GM23248 (cell line): Measurements from ENCODE around the gene PSMD6.

Experiments
- EZH2 ChIP-seq: fragments of 200-600 bp; sonication (generic); IDR thresholded peaks from 2 replicates; pipeline ENCODE4 v1.6.1; 2018; ENCODE audit warnings: antibody characterized with exemption, mild to moderate bottlenecking; ENCODE audit not compliant: insufficient read depth, poor library complexity, severe bottlenecking
- EZH2phosphoT487 ChIP-seq: fragments of 200-600 bp; sonication (generic); IDR thresholded peaks from 2 replicates; pipeline ENCODE4 v1.6.1; 2018; ENCODE audit warnings: antibody characterized with exemption, moderate library complexity, mild to moderate bottlenecking, low read depth; ENCODE audit not compliant: insufficient read depth

GRCh38 chr3:63993653-63994079 lies 29.6 kb downstream of the PSMD6 start:
- TF ChIP-seq EZH2phosphoT487 (no peak), EZH2 (no peak)
